ENCODE results near the gene PRR7.

GRCh38 chr5:177443144-177443983 lies 3.2 kb upstream of the PRR7 start:
- TF ChIP-seq EZH2 (IDR thresholded peaks at IDR 0.05; ENCODE audit: borderline replicate concordance, low read length) (no peak), CTCF (IDR thresholded peaks at IDR 0.05; ENCODE audit: low read length) (no peak)
